Mesenteric fat pad (tissue), 1 donor: ENCODE measurements around the gene CRTAC1. TPM values are rescaled to one million over a fixed set of nuclear protein-coding genes. Genes with fewer than 3 reads are reported as not detected.
"Not testable (repeated sequence)": the region's sequence is repeated elsewhere in the genome, so short reads cannot be mapped to it uniquely, and the experiment has no call there.

Source experiments
- DNase-seq: peaks from one replicate; pipeline ENCODE4 v3.0.0-alpha.2; 2020; ENCODE audit warnings: low spot score
- total RNA-seq: library from RNA; stranded (reverse); fragmentation: NEBNext Ultra II Directional; extraction: Animal tissue kit (Norgen Biotek cat#: 25700); gene quantifications from one replicate; pipeline ENCODE4 v1.2.1, GENCODE V29; 2021
- donor health status: DM: yes; HTN: yes; CAD: no.

CRTAC1 gene
- total RNA-seq, 1 donor from 2014 or later: 1.3 TPM

- DNase-seq: no peak
These were observed 181.2 kb downstream of the CRTAC1 start for GRCh38 chr10:97849103-97849686.

- DNase-seq: peak; percentile 28
These were observed 185.7 kb downstream of the CRTAC1 start for GRCh38 chr10:97844678-97845077.

GRCh38 chr10:97843972-97844371 is 186.4 kb downstream of the CRTAC1 start:
- DNase-seq: peak; percentile 1

GRCh38 chr10:97843281-97843671 is 187.1 kb downstream of the CRTAC1 start:
- DNase-seq: peak; percentile 30

GRCh38 chr10:97842656-97843280 is 187.7 kb downstream of the CRTAC1 start:
- peak; percentile 1 for DNase-seq

GRCh38 chr10:97842114-97842513 is 188.3 kb downstream of the CRTAC1 start:
- DNase-seq: not testable (repeated sequence)

GRCh38 chr10:97841166-97841565 is 189.3 kb downstream of the CRTAC1 start:
- peak; percentile 2 for DNase-seq

- DNase-seq: peak; percentile 24
These were observed 192.3 kb downstream of the CRTAC1 start for GRCh38 chr10:97838091-97838490.

GRCh38 chr10:97836446-97836845 is 194.0 kb downstream of the CRTAC1 start:
- no peak for DNase-seq

GRCh38 chr10:97831259-97831658 is 199.2 kb downstream of the CRTAC1 start:
- no peak for DNase-seq

- DNase-seq: no peak
These were observed 200.4 kb downstream of the CRTAC1 start for GRCh38 chr10:97830064-97830463.

GRCh38 chr10:97828721-97829120 is 201.7 kb downstream of the CRTAC1 start:
- DNase-seq: no peak

- no peak for DNase-seq
These were observed 202.6 kb downstream of the CRTAC1 start for GRCh38 chr10:97827702-97828291.

GRCh38 chr10:97826892-97827291 is 203.5 kb downstream of the CRTAC1 start:
- no peak for DNase-seq

- DNase-seq: no peak
These were observed 205.2 kb downstream of the CRTAC1 start for GRCh38 chr10:97825020-97825760.

- no peak for DNase-seq
These were observed 206.7 kb downstream of the CRTAC1 start for GRCh38 chr10:97823734-97824133.

- DNase-seq: no peak
These were observed 208.1 kb downstream of the CRTAC1 start for GRCh38 chr10:97822261-97822687.

GRCh38 chr10:97821308-97822038 is 208.9 kb downstream of the CRTAC1 start:
- DNase-seq: no peak

GRCh38 chr10:97820096-97820704 is 210.2 kb downstream of the CRTAC1 start:
- DNase-seq: no peak

- no peak for DNase-seq
These were observed 211.8 kb downstream of the CRTAC1 start for GRCh38 chr10:97818572-97818971.

- no peak for DNase-seq
These were observed 213.8 kb downstream of the CRTAC1 start for GRCh38 chr10:97816609-97817008.
